NCI-H2227 (cell line): ENCODE results near the gene RUBCN.
"Not testable (repeated sequence)": the region's sequence is repeated elsewhere in the genome, so short reads cannot be mapped to it uniquely, and the experiment has no call there.

ENCODE experiments used
- DNase-seq: peaks from one replicate; lab custom pipeline; 2025; ENCODE audit not compliant: unreplicated experiment; lab: John Stamatoyannopoulos, UW

RUBCN gene

GRCh38 chr3:197687570-197687969 lies 49.1 kb downstream of the RUBCN start:
- no peak for DNase-seq

GRCh38 chr3:197686899-197687298 lies 49.8 kb downstream of the RUBCN start:
- DNase-seq, result no peak

GRCh38 chr3:197685546-197685945 lies 51.2 kb downstream of the RUBCN start:
- no peak for DNase-seq

GRCh38 chr3:197683191-197683590 lies 53.5 kb downstream of the RUBCN start:
- DNase-seq, result no peak

- no peak for DNase-seq
These were observed 54.0 kb downstream of the RUBCN start for GRCh38 chr3:197682713-197683112.

- DNase-seq, result no peak
These were observed 55.7 kb downstream of the RUBCN start for GRCh38 chr3:197680955-197681521.

GRCh38 chr3:197675951-197676350 lies 60.8 kb downstream of the RUBCN start:
- DNase-seq, result no peak

- no peak for DNase-seq
These were observed 61.2 kb downstream of the RUBCN start for GRCh38 chr3:197675563-197675860.

- no peak for DNase-seq
These were observed 61.8 kb downstream of the RUBCN start for GRCh38 chr3:197674741-197675562.

GRCh38 chr3:197673170-197673569 lies 63.5 kb downstream of the RUBCN start:
- DNase-seq, result no peak

- no peak for DNase-seq
These were observed 66.3 kb downstream of the RUBCN start for GRCh38 chr3:197670361-197670760.

GRCh38 chr3:197667968-197668367 lies 68.7 kb downstream of the RUBCN start:
- DNase-seq, result no peak

GRCh38 chr3:197667293-197667692 lies 69.4 kb downstream of the RUBCN start:
- not testable (repeated sequence) for DNase-seq

- DNase-seq, result not testable (repeated sequence)
These were observed 70.4 kb downstream of the RUBCN start for GRCh38 chr3:197666221-197666842.

GRCh38 chr3:197665549-197665948 lies 71.2 kb downstream of the RUBCN start:
- DNase-seq, result not testable (repeated sequence)

GRCh38 chr3:197665142-197665491 lies 71.6 kb downstream of the RUBCN start:
- not testable (repeated sequence) for DNase-seq

- not testable (repeated sequence) for DNase-seq
These were observed 72.1 kb downstream of the RUBCN start for GRCh38 chr3:197664414-197665141.

- DNase-seq, result not testable (repeated sequence)
These were observed 73.2 kb downstream of the RUBCN start for GRCh38 chr3:197663367-197664140.

GRCh38 chr3:197662352-197662751 lies 74.4 kb downstream of the RUBCN start:
- not testable (repeated sequence) for DNase-seq

GRCh38 chr3:197661874-197662273 lies 74.8 kb downstream of the RUBCN start:
- DNase-seq, result not testable (repeated sequence)
